Muscle of arm (tissue), 12 donors: ENCODE results near the gene HMGB1. TPM values are rescaled to one million over a fixed set of nuclear protein-coding genes. Genes with fewer than 3 reads are reported as not detected.

ENCODE experiments used
- DNase-seq: peaks from one replicate; pipeline ENCODE4 v3.0.0-alpha.2; 2013
- polyA plus RNA-seq, 12 donors: library from polyadenylated mRNA; unstranded; fragments of 120-200 nt; gene quantifications; one replicate each; pipeline ENCODE4 v1.2.1, GENCODE V29; 2013; ENCODE audit not compliant: insufficient read length in 12 of 12

The HMGB1 gene
- polyA plus RNA-seq, 12 donors, result 330 to 939 (median 479) TPM; not detected in 1

GRCh38 chr13:30437177-30437576 is 28.6 kb downstream of the HMGB1 start:
- DNase-seq, result no peak

- no peak for DNase-seq
Measured at GRCh38 chr13:30435911-30436451, 29.8 kb downstream of the HMGB1 start.

- no peak for DNase-seq
Measured at GRCh38 chr13:30431269-30431940, 34.3 kb downstream of the HMGB1 start.

- DNase-seq, result no peak
Measured at GRCh38 chr13:30429721-30430694, 35.7 kb downstream of the HMGB1 start.

GRCh38 chr13:30429235-30429634 is 36.5 kb downstream of the HMGB1 start:
- DNase-seq, result no peak

GRCh38 chr13:30423891-30424290 is 41.8 kb downstream of the HMGB1 start:
- DNase-seq, result no peak

- no peak for DNase-seq
Measured at GRCh38 chr13:30422054-30422839, 43.5 kb downstream of the HMGB1 start, which contains the start of gene UBE2L5. Gene UBE2L5, plus strand, starts transcription at chr13:30422493. Its CDS starts 5,498 bp downstream, at chr13:30427991.

GRCh38 chr13:30421093-30422053 is 44.4 kb downstream of the HMGB1 start:
- DNase-seq, result peak; percentile 92

- no peak for DNase-seq
Measured at GRCh38 chr13:30418717-30419459, 46.8 kb downstream of the HMGB1 start.

GRCh38 chr13:30418075-30418716 is 47.5 kb downstream of the HMGB1 start:
- DNase-seq, result no peak

GRCh38 chr13:30416471-30416870 is 49.3 kb downstream of the HMGB1 start:
- DNase-seq, result no peak

- DNase-seq, result no peak
Measured at GRCh38 chr13:30415430-30416030, 50.2 kb downstream of the HMGB1 start.

GRCh38 chr13:30413842-30414241 is 51.9 kb downstream of the HMGB1 start:
- no peak for DNase-seq

- DNase-seq, result no peak
Measured at GRCh38 chr13:30412346-30412745, 53.4 kb downstream of the HMGB1 start.

GRCh38 chr13:30410705-30411125 is 55.0 kb downstream of the HMGB1 start:
- DNase-seq, result no peak

GRCh38 chr13:30409886-30410704 is 55.6 kb downstream of the HMGB1 start:
- DNase-seq, result no peak

GRCh38 chr13:30408319-30409101 is 57.2 kb downstream of the HMGB1 start:
- DNase-seq, result peak; percentile 93
